ENCODE data around the gene CRABP2.

The CRABP2 gene

DNA sequence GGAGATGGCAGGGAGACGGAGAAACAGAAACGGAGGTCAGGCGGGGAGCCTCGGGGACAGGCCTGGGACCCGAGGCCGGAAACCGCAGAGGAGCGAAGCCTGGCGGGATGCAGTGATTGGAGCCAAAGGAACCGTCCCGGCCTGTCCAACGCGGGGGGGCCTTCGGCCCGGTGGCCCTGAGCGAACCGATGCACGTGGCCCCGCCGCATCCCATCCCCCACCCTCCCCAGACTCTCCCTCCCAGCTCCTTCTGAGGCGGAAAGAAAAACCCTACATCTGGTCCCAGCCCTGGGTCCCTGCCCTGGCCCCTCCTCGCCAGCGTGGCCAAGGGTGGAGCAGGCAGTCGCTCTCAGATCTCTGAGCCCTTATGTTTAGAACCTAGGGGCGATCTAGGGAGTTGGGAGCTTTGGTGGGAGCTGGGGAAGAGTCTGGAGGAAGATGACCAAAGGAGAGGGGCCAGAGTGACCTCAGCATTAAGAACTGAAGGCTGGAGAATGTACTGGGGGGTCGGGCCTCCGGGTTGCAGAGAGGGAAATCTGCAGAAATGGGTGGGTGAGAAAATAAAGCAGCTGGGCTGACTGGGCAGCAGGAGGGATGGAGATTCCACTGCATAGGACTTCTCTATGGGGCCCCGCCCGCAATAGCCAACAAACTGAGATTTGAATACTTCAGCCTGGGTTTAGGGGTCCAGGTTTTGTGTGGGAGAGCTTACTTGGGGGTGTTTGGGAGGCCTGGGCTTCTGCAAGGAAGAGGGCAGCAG is 1.5 kb upstream of the CRABP2 start:
- Histone ChIP-seq H3K9ac (ENCODE audit: low read depth, low read length) (peak overlapping the region; percentile 79; the same call in 1 of the 2 replicates), H3K4me1 (ENCODE audit: insufficient read depth, low read length) (peaks cover 58% of the 10 kb centered on the region), H3K27ac (ENCODE audit: low read length) (peak overlapping the region; percentile 78), H3K27me3 (ENCODE audit: insufficient read depth, low read length) (peaks cover 34% of the 10 kb centered on the region), H3K36me3 (ENCODE audit: insufficient read depth, low read depth, low read length) (no peaks in the 10 kb centered on the region; the same call in 1 of the 2 replicates), H3K4me3 (ENCODE audit: low read length) (peak overlapping the region; percentile 77), H3K9me3 (ENCODE audit: insufficient read depth, low read depth, low read length) (no peaks in the 10 kb centered on the region)

DNA sequence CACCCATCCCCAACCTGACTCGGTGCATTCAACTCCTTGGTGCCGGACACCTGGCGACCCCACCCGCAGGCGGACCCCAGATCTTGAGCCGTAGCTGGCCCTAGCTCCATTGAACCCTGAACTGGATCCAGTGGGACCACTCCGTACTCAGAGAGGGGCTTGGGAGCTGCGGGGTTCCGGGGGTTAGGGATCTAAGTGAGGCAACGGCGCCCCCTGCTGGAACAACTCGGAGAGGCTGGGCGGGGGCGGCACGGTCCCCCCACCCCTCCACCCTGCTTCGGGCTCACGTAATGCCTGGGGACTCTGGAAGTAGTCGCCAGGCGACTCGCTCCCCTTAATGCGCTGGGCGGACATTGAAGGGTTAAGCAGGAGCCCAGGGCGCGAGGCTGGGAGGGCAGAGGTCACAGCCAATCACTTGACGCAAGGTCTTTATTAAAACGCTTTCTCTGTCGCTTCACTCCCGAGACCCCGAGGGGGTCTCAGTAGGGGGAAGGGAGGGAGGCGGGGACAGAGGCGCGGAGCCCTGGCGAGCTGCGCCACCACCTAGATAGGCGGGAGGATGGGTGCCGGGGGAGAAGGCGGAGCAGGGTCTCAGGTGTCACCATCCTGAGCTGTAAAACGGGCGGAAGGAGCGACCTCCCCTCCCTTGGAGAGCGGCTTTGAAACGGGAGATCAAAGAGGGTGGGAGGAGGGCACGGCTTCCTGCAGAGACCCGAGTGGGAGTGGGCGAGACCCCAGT is 704 bp upstream of the CRABP2 start:
- Histone ChIP-seq H3K27me3 (ENCODE audit: insufficient read depth, low read length) (peaks cover 34% of the 10 kb centered on the region), H3K9me3 (ENCODE audit: insufficient read depth, low read depth, low read length) (no peaks in the 10 kb centered on the region), H3K4me1 (ENCODE audit: insufficient read depth, low read length) (peaks cover 52% of the 10 kb centered on the region), H3K27ac (ENCODE audit: low read length) (peak overlapping the region; percentile 78), H3K9ac (ENCODE audit: low read depth, low read length) (peak overlapping the region; percentile 79; the same call in 1 of the 2 replicates), H3K4me3 (ENCODE audit: low read length) (peak overlapping the region; percentile 77), H3K36me3 (ENCODE audit: insufficient read depth, low read depth, low read length) (peaks cover 7% of the 10 kb centered on the region)

DNA sequence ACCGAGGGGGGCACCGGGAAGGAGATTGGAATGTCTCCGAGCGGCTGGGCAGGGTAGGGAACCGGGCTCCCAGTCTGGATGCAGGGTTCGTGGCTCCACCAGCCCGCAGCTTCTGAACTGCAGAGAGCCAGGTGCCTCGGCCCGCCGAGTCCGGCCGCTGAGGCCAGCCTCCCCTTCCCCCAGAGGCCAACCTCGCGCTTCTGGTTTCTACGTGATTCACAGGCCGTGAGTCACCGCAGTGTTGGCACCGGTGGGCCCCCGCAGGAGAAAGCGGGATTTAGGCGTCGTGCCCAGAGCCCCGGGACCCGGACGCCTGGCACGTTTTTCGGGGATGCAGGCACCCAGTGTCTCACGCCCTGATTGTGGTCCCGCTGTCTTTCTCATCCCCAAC is 458 bp downstream of the CRABP2 start:
- peaks cover 19% of the 10 kb centered on the region for H3K36me3 ChIP-seq (ENCODE audit: insufficient read depth, low read depth, low read length)
- H3K27ac ChIP-seq (ENCODE audit: low read length): no peak overlapping the region
- peak overlapping the region; percentile 79 for H3K9ac ChIP-seq (ENCODE audit: low read depth, low read length)
- peak overlapping the region; percentile 77 for H3K4me3 ChIP-seq (ENCODE audit: low read length)
- H3K4me1 ChIP-seq (ENCODE audit: insufficient read depth, low read length): peaks cover 42% of the 10 kb centered on the region
- peaks cover 31% of the 10 kb centered on the region for H3K27me3 ChIP-seq (ENCODE audit: insufficient read depth, low read length)
- H3K9me3 ChIP-seq (ENCODE audit: insufficient read depth, low read depth, low read length): no peaks in the 10 kb centered on the region

DNA sequence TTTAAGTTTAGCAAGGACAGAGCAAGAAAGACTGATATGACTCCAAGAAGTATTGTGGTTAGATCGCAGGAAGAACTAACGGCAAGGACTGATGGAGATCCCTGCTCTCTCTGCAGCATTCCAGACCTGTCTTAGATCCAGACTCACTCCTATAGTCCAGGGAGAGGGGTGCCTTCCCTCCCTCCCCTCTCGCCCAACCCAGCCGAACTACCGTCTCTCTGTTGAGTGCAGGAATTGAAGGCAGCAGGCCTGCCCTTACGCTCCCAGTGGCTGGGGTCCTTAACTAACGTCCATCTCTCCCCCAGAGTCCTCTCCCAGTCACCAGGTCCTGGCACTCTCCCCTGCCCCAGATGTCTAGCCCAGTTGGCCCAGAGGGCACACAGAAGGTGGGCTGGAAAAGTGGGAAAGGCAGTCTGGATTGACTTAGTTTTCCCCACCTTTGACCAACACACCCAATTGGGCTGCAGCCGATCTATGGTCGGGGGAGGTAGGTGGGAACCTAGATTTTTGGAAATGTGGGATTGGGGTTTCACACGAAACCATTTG is 1.1 kb downstream of the CRABP2 start:
- peaks cover 35% of the 10 kb centered on the region; the same call in 1 of the 2 replicates for H3K4me1 ChIP-seq (ENCODE audit: insufficient read depth, low read length)
- H3K9ac ChIP-seq (ENCODE audit: low read depth, low read length): peak overlapping the region; percentile 79; the same call in 1 of the 2 replicates
- no peak overlapping the region for H3K27ac ChIP-seq (ENCODE audit: low read length)
- peak overlapping the region; percentile 77 for H3K4me3 ChIP-seq (ENCODE audit: low read length)
- peaks cover 23% of the 10 kb centered on the region for H3K36me3 ChIP-seq (ENCODE audit: insufficient read depth, low read depth, low read length)
- peaks cover 30% of the 10 kb centered on the region for H3K27me3 ChIP-seq (ENCODE audit: insufficient read depth, low read length)
- H3K9me3 ChIP-seq (ENCODE audit: insufficient read depth, low read depth, low read length): no peaks in the 10 kb centered on the region

DNA sequence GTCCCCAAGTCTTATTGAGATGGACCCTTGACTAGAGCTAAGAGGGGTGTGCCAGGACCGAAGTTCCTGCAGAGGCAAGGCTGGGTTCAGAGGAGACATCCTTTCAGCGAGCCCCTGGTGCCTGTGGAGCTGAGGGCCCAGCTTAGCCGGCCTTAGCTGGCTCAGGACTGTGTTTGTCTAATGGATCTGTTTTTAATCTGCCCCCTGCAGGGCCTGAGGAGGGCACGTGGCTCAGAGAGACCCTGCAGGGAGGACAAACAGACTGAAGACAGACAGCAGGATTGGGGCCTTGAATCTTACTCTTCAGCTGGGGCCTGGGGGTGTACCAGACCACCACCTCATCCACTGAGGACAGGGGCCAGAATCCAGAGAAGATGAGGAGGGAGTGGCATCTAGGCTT is 1.6 kb downstream of the CRABP2 start:
- Histone ChIP-seq H3K27ac (ENCODE audit: low read length) (no peak overlapping the region), H3K27me3 (ENCODE audit: insufficient read depth, low read length) (peaks cover 30% of the 10 kb centered on the region), H3K4me3 (ENCODE audit: low read length) (peak overlapping the region; percentile 77), H3K9me3 (ENCODE audit: insufficient read depth, low read depth, low read length) (no peaks in the 10 kb centered on the region), H3K4me1 (ENCODE audit: insufficient read depth, low read length) (peaks cover 30% of the 10 kb centered on the region; the same call in 1 of the 2 replicates), H3K36me3 (ENCODE audit: insufficient read depth, low read depth, low read length) (peaks cover 28% of the 10 kb centered on the region), H3K9ac (ENCODE audit: low read depth, low read length) (peak overlapping the region; percentile 79; the same call in 1 of the 2 replicates)

DNA sequence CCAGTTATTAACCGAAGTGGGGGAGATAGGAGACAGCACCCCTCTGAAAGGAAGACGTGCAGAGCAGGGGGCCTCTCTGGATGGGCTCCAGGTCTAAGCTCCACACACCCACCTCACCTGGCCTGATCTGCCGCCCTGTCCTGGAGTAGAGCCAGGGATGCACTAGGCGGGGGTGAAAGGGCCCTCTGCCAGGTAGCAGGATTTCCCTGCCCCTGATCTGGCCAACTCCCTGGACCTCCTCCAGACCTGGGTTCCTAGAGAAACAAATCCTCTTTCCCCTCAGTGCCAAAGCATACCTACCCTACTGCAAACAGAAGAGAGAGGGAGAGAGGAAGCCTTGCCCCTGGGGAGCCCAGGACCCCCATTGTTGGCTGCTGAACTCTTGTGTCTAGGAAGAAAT is 2.0 kb downstream of the CRABP2 start:
- Histone ChIP-seq H3K4me1 (ENCODE audit: insufficient read depth, low read length) (peaks cover 26% of the 10 kb centered on the region; the same call in 1 of the 2 replicates), H3K27ac (ENCODE audit: low read length) (no peak overlapping the region), H3K27me3 (ENCODE audit: insufficient read depth, low read length) (peaks cover 30% of the 10 kb centered on the region), H3K9me3 (ENCODE audit: insufficient read depth, low read depth, low read length) (no peaks in the 10 kb centered on the region), H3K9ac (ENCODE audit: low read depth, low read length) (0 out of 2 replicates have a peak overlapping the region, but pooled peaks have one; percentile 79), H3K36me3 (ENCODE audit: insufficient read depth, low read depth, low read length) (peaks cover 32% of the 10 kb centered on the region), H3K4me3 (ENCODE audit: low read length) (peak overlapping the region; percentile 77)

DNA sequence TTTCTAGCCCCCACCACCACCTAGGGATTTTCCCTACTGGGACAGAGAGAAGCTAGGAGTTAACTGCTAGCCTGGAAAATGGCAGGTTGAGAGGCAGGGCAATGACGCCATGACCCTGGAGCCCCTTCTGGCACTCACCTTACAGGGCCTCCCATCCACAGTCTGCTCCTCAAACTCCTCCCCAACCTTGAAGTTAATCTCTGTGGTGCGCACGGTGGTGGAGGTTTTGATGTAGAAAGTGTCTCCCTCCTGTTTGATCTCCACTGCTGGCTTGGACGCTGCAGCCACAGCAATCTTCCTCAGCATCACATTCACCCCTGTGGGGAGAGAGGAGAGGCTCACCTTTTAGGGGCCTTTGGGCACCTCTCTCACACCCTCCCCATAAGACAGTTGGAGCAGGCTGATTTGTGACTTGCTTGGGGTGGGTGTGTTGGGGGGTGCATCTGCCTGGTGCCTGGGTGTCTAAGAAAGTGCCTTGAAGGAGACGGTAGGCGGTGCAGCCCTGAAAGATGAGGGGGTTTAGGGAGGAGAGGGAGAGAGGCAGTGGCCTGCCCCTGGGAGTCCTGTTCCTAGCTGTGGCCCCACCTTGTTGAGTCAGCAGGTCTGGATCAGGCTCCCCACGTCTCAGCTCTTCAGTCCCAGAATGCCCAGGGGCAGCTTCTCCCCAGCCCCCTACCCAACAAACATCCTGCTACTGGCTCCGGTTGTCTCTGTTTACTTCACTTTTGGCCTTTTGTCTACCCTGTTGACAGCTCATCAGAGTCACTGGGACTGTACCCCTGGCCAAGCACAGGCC is 4.4 kb downstream of the CRABP2 start:
- Histone ChIP-seq H3K4me1 (ENCODE audit: insufficient read depth, low read length) (peaks cover 14% of the 10 kb centered on the region; the same call in 1 of the 2 replicates), H3K4me3 (ENCODE audit: low read length) (no peak overlapping the region), H3K9ac (ENCODE audit: low read depth, low read length) (no peak overlapping the region), H3K27ac (ENCODE audit: low read length) (no peak overlapping the region), H3K9me3 (ENCODE audit: insufficient read depth, low read depth, low read length) (no peaks in the 10 kb centered on the region), H3K27me3 (ENCODE audit: insufficient read depth, low read length) (peaks cover 30% of the 10 kb centered on the region), H3K36me3 (ENCODE audit: insufficient read depth, low read depth, low read length) (peaks cover 38% of the 10 kb centered on the region)

DNA sequence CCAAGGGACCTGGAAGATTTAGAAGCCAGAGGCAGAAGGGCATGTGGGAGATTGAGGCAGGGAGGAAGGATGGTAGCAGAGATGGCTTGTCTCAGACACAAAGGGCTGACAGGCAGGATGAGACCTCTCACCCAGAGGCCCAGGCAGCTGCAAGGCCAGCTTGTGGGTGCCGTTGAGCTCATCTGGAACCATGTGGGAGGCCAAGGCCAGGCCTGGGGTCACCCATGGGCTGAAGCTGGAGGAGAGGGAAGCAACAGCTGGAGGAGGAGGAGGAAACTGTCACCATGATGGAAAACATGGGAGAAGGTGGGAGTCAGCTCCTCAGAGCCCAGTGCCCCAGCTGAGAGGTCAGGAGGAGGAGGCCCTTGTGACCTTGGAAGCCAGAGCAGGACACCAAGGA is 6.4 kb downstream of the CRABP2 start:
- Histone ChIP-seq H3K9me3 (ENCODE audit: insufficient read depth, low read depth, low read length) (no peaks in the 10 kb centered on the region), H3K36me3 (ENCODE audit: insufficient read depth, low read depth, low read length) (peaks cover 38% of the 10 kb centered on the region), H3K4me1 (ENCODE audit: insufficient read depth, low read length) (peaks cover 16% of the 10 kb centered on the region; the same call in 1 of the 2 replicates), H3K4me3 (ENCODE audit: low read length) (no peak overlapping the region), H3K9ac (ENCODE audit: low read depth, low read length) (no peak overlapping the region), H3K27me3 (ENCODE audit: insufficient read depth, low read length) (peaks cover 14% of the 10 kb centered on the region; the same call in 1 of the 2 replicates), H3K27ac (ENCODE audit: low read length) (no peak overlapping the region)

DNA sequence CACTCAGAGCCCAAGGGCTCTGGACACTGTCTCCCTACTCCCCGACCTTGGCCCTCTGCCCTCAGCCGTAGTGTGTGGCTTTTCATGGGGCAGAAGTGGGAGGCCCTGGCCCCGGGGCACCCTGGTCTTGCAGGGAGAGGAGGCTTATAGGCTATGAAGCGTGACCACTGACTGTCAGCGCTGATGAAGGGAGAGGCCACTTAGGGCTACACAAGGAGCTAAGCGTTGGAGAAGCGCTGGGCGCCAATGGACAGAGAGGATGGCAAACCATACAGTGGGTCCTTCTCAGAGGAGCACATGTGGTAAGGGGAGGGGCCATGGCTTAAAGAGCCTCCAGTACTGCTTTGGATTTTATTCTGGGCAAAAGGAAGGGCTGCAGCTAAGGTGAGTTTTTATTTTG is 7.9 kb downstream of the CRABP2 start:
- peaks cover 21% of the 10 kb centered on the region for H3K4me1 ChIP-seq (ENCODE audit: insufficient read depth, low read length)
- H3K9ac ChIP-seq (ENCODE audit: low read depth, low read length): no peak overlapping the region
- H3K4me3 ChIP-seq (ENCODE audit: low read length): no peak overlapping the region
- H3K9me3 ChIP-seq (ENCODE audit: insufficient read depth, low read depth, low read length): no peaks in the 10 kb centered on the region
- no peak overlapping the region for H3K27ac ChIP-seq (ENCODE audit: low read length)
- peaks cover 38% of the 10 kb centered on the region for H3K36me3 ChIP-seq (ENCODE audit: insufficient read depth, low read depth, low read length)
- H3K27me3 ChIP-seq (ENCODE audit: insufficient read depth, low read length): no peaks in the 10 kb centered on the region

DNA sequence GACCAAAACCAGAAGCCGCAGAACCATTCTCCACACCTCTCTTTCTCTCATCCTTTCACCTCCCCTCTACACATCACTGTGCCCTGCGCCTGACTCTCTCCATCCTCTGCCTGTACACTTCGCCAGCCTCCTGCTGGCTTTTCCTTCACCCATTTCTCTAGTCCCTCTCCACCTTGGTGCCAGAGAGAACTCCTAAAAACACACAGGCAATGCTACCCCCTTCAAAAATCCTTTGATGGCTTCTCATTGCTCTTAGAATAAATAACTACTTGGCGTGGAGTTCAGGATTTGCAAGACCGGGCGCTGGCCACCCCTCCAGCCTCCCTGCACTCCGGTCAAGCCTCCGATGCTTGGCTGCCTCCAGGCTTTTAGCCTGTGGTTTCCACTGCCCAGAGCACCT is 8.6 kb downstream of the CRABP2 start:
- Histone ChIP-seq H3K27ac (ENCODE audit: low read length) (no peak overlapping the region), H3K27me3 (ENCODE audit: insufficient read depth, low read length) (no peaks in the 10 kb centered on the region; the same call in 1 of the 2 replicates), H3K9me3 (ENCODE audit: insufficient read depth, low read depth, low read length) (no peaks in the 10 kb centered on the region), H3K9ac (ENCODE audit: low read depth, low read length) (no peak overlapping the region), H3K4me3 (ENCODE audit: low read length) (no peak overlapping the region), H3K36me3 (ENCODE audit: insufficient read depth, low read depth, low read length) (peaks cover 37% of the 10 kb centered on the region), H3K4me1 (ENCODE audit: insufficient read depth, low read length) (peaks cover 28% of the 10 kb centered on the region)

DNA sequence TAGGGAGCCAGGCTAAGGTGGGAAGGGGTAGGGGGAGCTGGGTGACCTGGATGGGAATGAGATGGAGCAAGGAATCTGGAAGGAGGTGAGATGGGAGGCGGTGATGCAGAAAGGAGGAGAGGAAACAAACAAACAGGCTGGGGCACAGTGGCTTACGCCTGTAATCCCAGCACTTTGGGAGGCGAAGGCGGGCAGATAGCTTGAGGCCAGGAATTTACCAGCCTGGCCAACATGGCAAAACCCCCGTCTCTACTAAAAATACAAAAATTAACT is 10.8 kb downstream of the CRABP2 start:
- Histone ChIP-seq H3K27ac (ENCODE audit: low read length) (peak overlapping the region; percentile 85), H3K4me3 (ENCODE audit: low read length) (peak overlapping the region; percentile 59; the same call in 1 of the 2 replicates), H3K36me3 (ENCODE audit: insufficient read depth, low read depth, low read length) (peaks cover 17% of the 10 kb centered on the region), H3K9ac (ENCODE audit: low read depth, low read length) (peak overlapping the region; percentile 79; the same call in 1 of the 2 replicates), H3K4me1 (ENCODE audit: insufficient read depth, low read length) (peaks cover 46% of the 10 kb centered on the region), H3K9me3 (ENCODE audit: insufficient read depth, low read depth, low read length) (no peaks in the 10 kb centered on the region), H3K27me3 (ENCODE audit: insufficient read depth, low read length) (peaks cover 16% of the 10 kb centered on the region; the same call in 1 of the 2 replicates)
